Astrocyte (in vitro differentiated cells and primary cell): Measurements from ENCODE around the gene DERL2. TPM values are rescaled to one million over a fixed set of nuclear protein-coding genes. Genes with fewer than 3 reads are reported as not detected.

Experiments used
- DNase-seq: peaks from one replicate; pipeline ENCODE4 v3.0.0-alpha.2; 2010; ENCODE audit warnings: low read depth
- FAIRE-seq: peaks from 2 replicates; lab custom pipeline; 2011; peaks lifted over from hg19 to GRCh38; lab: Jason Lieb, UNC
- H2AFZ ChIP-seq: 2 replicates; pipeline ENCODE4 v1.6.0; 2012; ENCODE audit warnings: low read depth, low read length, inconsistent platforms
- H3K27ac ChIP-seq: 2 replicates; pipeline ENCODE4 v1.5.1; 2011; ENCODE audit warnings: low read depth, low read length, inconsistent platforms
- H3K27me3 ChIP-seq: 2 replicates; pipeline ENCODE4 v1.6.0; 2011; ENCODE audit warnings: low read length, inconsistent platforms; ENCODE audit not compliant: insufficient read depth
- H3K36me3 ChIP-seq: 2 replicates; pipeline ENCODE4 v1.5.1; 2011; ENCODE audit warnings: low read length, inconsistent platforms; ENCODE audit not compliant: insufficient read depth
- H3K4me1 ChIP-seq: 2 replicates; pipeline ENCODE4 v1.5.1; 2011; ENCODE audit warnings: low read length, inconsistent platforms; ENCODE audit not compliant: insufficient read depth
- H3K4me2 ChIP-seq: 2 replicates; pipeline ENCODE4 v1.6.0; 2012; ENCODE audit warnings: low read length, inconsistent platforms
- H3K4me3 ChIP-seq: 2 replicates; pipeline ENCODE4 v1.5.1; 2011; ENCODE audit warnings: low read depth, mild to moderate bottlenecking, low read length, inconsistent platforms; ENCODE audit not compliant: insufficient read depth
- H3K79me2 ChIP-seq: 2 replicates; pipeline ENCODE4 v1.6.0; 2012; ENCODE audit warnings: mild to moderate bottlenecking, low read length, inconsistent platforms; ENCODE audit not compliant: insufficient read depth
- H3K9ac ChIP-seq: 2 replicates; pipeline ENCODE4 v1.6.0; 2012; ENCODE audit warnings: mild to moderate bottlenecking, low read length, inconsistent platforms
- H3K9me3 ChIP-seq: 2 replicates; pipeline ENCODE4 v1.5.1; 2012; ENCODE audit warnings: low read depth, mild to moderate bottlenecking, low read length, inconsistent platforms; ENCODE audit not compliant: insufficient read depth
- H4K20me1 ChIP-seq: 2 replicates; pipeline ENCODE4 v1.6.0; 2012; ENCODE audit warnings: low read length, inconsistent platforms; ENCODE audit not compliant: insufficient read depth
- H3K27ac Mint-ChIP-seq: one replicate; pipeline ENCODE4 v1.8.0; 2021; ENCODE audit warnings: mild to moderate bottlenecking, mixed read lengths; ENCODE audit not compliant: unreplicated experiment
- H3K27me3 Mint-ChIP-seq: one replicate; pipeline ENCODE4 v1.8.0; 2021; ENCODE audit warnings: low read depth, mixed read lengths; ENCODE audit not compliant: unreplicated experiment
- H3K36me3 Mint-ChIP-seq: one replicate; pipeline ENCODE4 v1.8.0; 2021; ENCODE audit warnings: low read depth, mixed read lengths; ENCODE audit not compliant: unreplicated experiment
- H3K4me1 Mint-ChIP-seq: one replicate; pipeline ENCODE4 v1.8.0; 2021; ENCODE audit warnings: low read depth, mixed read lengths; ENCODE audit not compliant: unreplicated experiment
- H3K4me3 Mint-ChIP-seq: one replicate; pipeline ENCODE4 v1.8.0; 2021; ENCODE audit warnings: mild to moderate bottlenecking, moderate library complexity, mixed read lengths; ENCODE audit not compliant: unreplicated experiment
- H3K9me3 Mint-ChIP-seq: one replicate; pipeline ENCODE4 v1.8.0; 2021; ENCODE audit warnings: mild to moderate bottlenecking, mixed read lengths; ENCODE audit not compliant: unreplicated experiment
- CTCF ChIP-seq: IDR thresholded peaks from 2 replicates; pipeline ENCODE4 v1.5.1; 2011; ENCODE audit warnings: low read depth, mild to moderate bottlenecking, inconsistent platforms, low read length, moderate library complexity; ENCODE audit not compliant: insufficient read depth
- EZH2 ChIP-seq: IDR thresholded peaks from 2 replicates; pipeline ENCODE4 v1.6.1; 2012; ENCODE audit warnings: mild to moderate bottlenecking, low read length, inconsistent platforms; ENCODE audit not compliant: insufficient read depth
- total RNA-seq: library from RNA; stranded (reverse); gene quantifications from 2 replicates; pipeline ENCODE4 v1.2.1, GENCODE V29; 2021

Gene DERL2
- total RNA-seq, 1 donor from 2014 or later = 90.1 TPM

- Histone ChIP-seq H3K9ac (no peak overlapping the region), H3K36me3 (peaks cover 31% of the 10 kb centered on the region), H3K27ac (no peak overlapping the region), H3K4me2 (no peak overlapping the region), H3K9me3 (no peaks in the 10 kb centered on the region), H3K27me3 (no peaks in the 10 kb centered on the region), H3K79me2 (peaks cover 27% of the 10 kb centered on the region), H4K20me1 (peaks cover 15% of the 10 kb centered on the region), H2AFZ (no peak overlapping the region), H3K4me1 (peaks cover 21% of the 10 kb centered on the region), H3K4me3 (no peak overlapping the region)
- FAIRE-seq (no peak), DNase-seq (peak; percentile 30)
- no peak for TF ChIP-seq EZH2
- TF ChIP-seq CTCF = no peak
- H3K9me3 Mint-ChIP-seq = no peaks in the 10 kb centered on the region
- no peak overlapping the region for H3K4me3 Mint-ChIP-seq
- H3K27me3 Mint-ChIP-seq = no peaks in the 10 kb centered on the region
- peaks cover 9% of the 10 kb centered on the region for H3K36me3 Mint-ChIP-seq
- H3K4me1 Mint-ChIP-seq = peaks cover 20% of the 10 kb centered on the region
- peak overlapping the region; percentile 83 for H3K27ac Mint-ChIP-seq
Observed at GRCh38 chr17:5424909-5425308, 61.1 kb downstream of the DERL2 start.

GRCh38 chr17:5422505-5422904 is 63.5 kb downstream of the DERL2 start:
- Mint-ChIP-seq H3K27ac (peak overlapping the region; percentile 41), H3K4me3 (peak overlapping the region; percentile 22), H3K9me3 (no peaks in the 10 kb centered on the region), H3K4me1 (peaks cover 22% of the 10 kb centered on the region), H3K27me3 (no peaks in the 10 kb centered on the region), H3K36me3 (peaks cover 6% of the 10 kb centered on the region)
- Histone ChIP-seq H3K79me2 (peaks cover 46% of the 10 kb centered on the region), H4K20me1 (peaks cover 23% of the 10 kb centered on the region), H3K4me3 (no peak overlapping the region), H3K4me1 (peaks cover 29% of the 10 kb centered on the region), H3K9ac (no peak overlapping the region), H2AFZ (no peak overlapping the region), H3K36me3 (peaks cover 31% of the 10 kb centered on the region), H3K4me2 (peak overlapping the region; percentile 64), H3K27me3 (no peaks in the 10 kb centered on the region), H3K9me3 (no peaks in the 10 kb centered on the region), H3K27ac (peak overlapping the region; percentile 21)
- TF ChIP-seq CTCF (no peak), EZH2 (no peak)
- peak; percentile 68 for DNase-seq
- no peak for FAIRE-seq

Other genes starting within 250 kb of the DERL2 start
- 49.0 and 53.9 TPM in 2 replicates for gene RABEP1, start 203.9 kb downstream of the DERL2 start, total RNA-seq
- gene NUP88, start 66.5 kb downstream of the DERL2 start, total RNA-seq = 43.3 and 46.6 TPM in 2 replicates
- 35.7 and 46.5 TPM in 2 replicates for gene RPAIN, start 66.0 kb downstream of the DERL2 start, total RNA-seq
- gene C1QBP, start 47.0 kb downstream of the DERL2 start, total RNA-seq = 147 and 162 TPM in 2 replicates
- 17.7 and 19.1 TPM in 2 replicates for gene DHX33, start 17.2 kb downstream of the DERL2 start, total RNA-seq
- 12.2 and 13.1 TPM in 2 replicates for gene MIS12, start 388 bp upstream of the DERL2 start, total RNA-seq
- 37.5 and 48.1 TPM in 2 replicates for gene NLRP1, start 98.3 kb upstream of the DERL2 start, total RNA-seq